Esophagus muscularis mucosa (tissue), 3 donors: Measurements from ENCODE around the gene MYH14.

Experiments used
- POLR2A ChIP-seq: fragments of 450-650 bp; IDR thresholded peaks from one replicate; pipeline ENCODE4 v1.6.1; 2017; ENCODE audit warnings: antibody characterized with exemption, moderate library complexity, mild to moderate bottlenecking, low read depth
- TF ChIP-seq, protein P1 (sequence below), 3 experiments: fragments of 200-600 bp in 2 of 3; fragments of 450-650 bp in 1 of 3; sonication (generic) in 2 of 3; IDR thresholded peaks; one replicate each; pipeline ENCODE4 v1.5.1; 2017 to 2019; ENCODE audit warnings: antibody characterized with exemption in 3 of 3, mild to moderate bottlenecking in 2 of 3, moderate library complexity in 1 of 3

DNA sequence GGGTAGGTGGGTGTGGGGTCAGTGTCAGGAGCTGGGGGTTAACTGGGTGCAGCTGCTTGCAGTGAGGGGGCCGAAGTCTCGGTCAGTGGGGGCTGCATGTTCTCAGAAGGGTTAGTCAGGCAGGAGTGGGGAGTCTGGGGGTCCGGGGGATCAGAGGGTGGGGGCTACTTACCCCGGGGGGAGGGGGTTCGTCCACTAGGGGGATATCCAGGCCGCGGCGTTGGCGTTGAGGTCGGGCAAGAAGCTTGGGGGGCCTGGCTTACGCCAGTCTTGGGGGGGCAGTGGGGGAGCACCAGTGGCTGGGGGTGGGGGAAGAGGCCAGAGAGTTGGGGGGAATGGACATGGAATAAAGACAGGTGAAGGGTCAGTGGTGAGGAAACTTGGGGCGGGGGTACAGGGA is 116.6 kb downstream of the MYH14 start:
- TF ChIP-seq, protein P1, sequence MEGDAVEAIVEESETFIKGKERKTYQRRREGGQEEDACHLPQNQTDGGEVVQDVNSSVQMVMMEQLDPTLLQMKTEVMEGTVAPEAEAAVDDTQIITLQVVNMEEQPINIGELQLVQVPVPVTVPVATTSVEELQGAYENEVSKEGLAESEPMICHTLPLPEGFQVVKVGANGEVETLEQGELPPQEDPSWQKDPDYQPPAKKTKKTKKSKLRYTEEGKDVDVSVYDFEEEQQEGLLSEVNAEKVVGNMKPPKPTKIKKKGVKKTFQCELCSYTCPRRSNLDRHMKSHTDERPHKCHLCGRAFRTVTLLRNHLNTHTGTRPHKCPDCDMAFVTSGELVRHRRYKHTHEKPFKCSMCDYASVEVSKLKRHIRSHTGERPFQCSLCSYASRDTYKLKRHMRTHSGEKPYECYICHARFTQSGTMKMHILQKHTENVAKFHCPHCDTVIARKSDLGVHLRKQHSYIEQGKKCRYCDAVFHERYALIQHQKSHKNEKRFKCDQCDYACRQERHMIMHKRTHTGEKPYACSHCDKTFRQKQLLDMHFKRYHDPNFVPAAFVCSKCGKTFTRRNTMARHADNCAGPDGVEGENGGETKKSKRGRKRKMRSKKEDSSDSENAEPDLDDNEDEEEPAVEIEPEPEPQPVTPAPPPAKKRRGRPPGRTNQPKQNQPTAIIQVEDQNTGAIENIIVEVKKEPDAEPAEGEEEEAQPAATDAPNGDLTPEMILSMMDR (IDR thresholded peaks at IDR 0.05) = no peak
- no peak for TF ChIP-seq POLR2A
